HepG2 (cell line): ENCODE results near the gene PAK1. TPM values are rescaled to one million over a fixed set of nuclear protein-coding genes. Genes with fewer than 3 reads are reported as not detected.

ENCODE experiments used
- ATAC-seq: fragments of 200-7000 bp; cut with Tn5 transposase; 3 replicates; pipeline ENCODE4 v1.9.1; 2020; ENCODE audit warnings: mild to moderate bottlenecking, moderate library complexity
- BruUV-seq: library from RNA; stranded (reverse); fragments of 400-500 nt; replicated peaks from 2 replicates; lab custom pipeline; 2021; lab: Mats Ljungman, UMichigan
- CTCF ChIA-PET: fragments of 300-600 bp; formaldehyde crosslinking; extraction: SDS; loops from one replicate; lab custom pipeline; 2021; ENCODE audit warnings: low total read pairs, inconsistent platforms, low intra/inter-chr PET ratio; lab: Yijun Ruan, JAX
- POLR2A ChIA-PET: fragments of 350-600 bp; sonication (Branson Sonifier 250); formaldehyde crosslinking; loops from one replicate; lab custom pipeline; 2020; ENCODE audit warnings: antibody characterized with exemption, inconsistent platforms; lab: Yijun Ruan, JAX
- DNase-seq: peaks from one replicate; pipeline ENCODE4 v3.0.0-alpha.2; 2015; ENCODE audit warnings: low spot score
- FAIRE-seq: peaks from 3 replicates; lab custom pipeline; 2011; peaks lifted over from hg19 to GRCh38; lab: Jason Lieb, UNC
- H2AFZ ChIP-seq: one replicate; pipeline ENCODE4 v1.6.1; 2011; ENCODE audit warnings: low read length, inconsistent platforms
- H3K27ac ChIP-seq: fragments of 300-600 bp; 3 replicates; pipeline ENCODE4 v1.8.0; 2011; ENCODE audit warnings: mixed run types, mild to moderate bottlenecking, mixed read lengths, low read length, inconsistent platforms; ENCODE audit not compliant: insufficient read depth; ENCODE audit errors: extremely low read length
- H3K27me3 ChIP-seq, 2 experiments: fragments of 200-600 bp in 1 of 2; 2 replicates in 1 of 2; 3 replicates in 1 of 2; pipeline versions ENCODE4 v1.6.0 to v1.8.0; 2011; ENCODE audit warnings: low read length in 2 of 2, mild to moderate bottlenecking in 2 of 2, moderate library complexity in 2 of 2, inconsistent platforms in 1 of 2; ENCODE audit not compliant: insufficient read depth in 2 of 2, control insufficient read depth in 1 of 2
- H3K36me3 ChIP-seq, 2 experiments: fragments of 200-600 bp in 1 of 2; replicated peaks in 1 of 2; 2 replicates in 1 of 2; 3 replicates in 1 of 2; pipeline versions ENCODE4 v1.5.1 to v1.8.0; 2011; ENCODE audit warnings: low read length in 2 of 2, inconsistent platforms in 1 of 2; ENCODE audit not compliant: insufficient read depth in 2 of 2, control insufficient read depth in 1 of 2
- H3K4me1 ChIP-seq: 2 replicates; pipeline ENCODE4 v1.5.1; 2012; ENCODE audit warnings: low read length, inconsistent platforms; ENCODE audit not compliant: insufficient read depth
- H3K4me2 ChIP-seq: 2 replicates; pipeline ENCODE4 v1.6.0; 2011; ENCODE audit warnings: low read depth, low read length, inconsistent platforms
- H3K4me3 ChIP-seq, 3 experiments: fragments of 200-600 bp in 1 of 3; sonication (generic), shearing (Covaris generic) in 1 of 3; replicated peaks in 1 of 3; 2 replicates each; pipeline ENCODE4 v1.5.1; 2011 to 2016; ENCODE audit warnings: low read length in 3 of 3, inconsistent platforms in 2 of 3, low read depth in 2 of 3, mild to moderate bottlenecking in 2 of 3, control low read depth in 1 of 3, mixed read lengths in 1 of 3; ENCODE audit not compliant: insufficient read depth in 1 of 3
- H3K79me2 ChIP-seq: one replicate; pipeline ENCODE4 v1.6.1; 2011; ENCODE audit warnings: low read length, inconsistent platforms; ENCODE audit not compliant: insufficient read depth
- H3K9ac ChIP-seq: 2 replicates; pipeline ENCODE4 v1.6.0; 2011; ENCODE audit warnings: mild to moderate bottlenecking, low read depth, low read length, inconsistent platforms; ENCODE audit not compliant: insufficient read depth
- H3K9me3 ChIP-seq: 2 replicates; pipeline ENCODE4 v1.5.1; 2012; ENCODE audit warnings: mild to moderate bottlenecking, low read length
- H4K20me1 ChIP-seq: 2 replicates; pipeline ENCODE4 v1.6.0; 2011; ENCODE audit warnings: inconsistent platforms, mild to moderate bottlenecking, low read length, moderate library complexity; ENCODE audit not compliant: insufficient read depth
- BCL6 ChIP-seq: IDR thresholded peaks from 2 replicates; pipeline ENCODE4 v1.6.1; 2016; ENCODE audit warnings: missing genetic modification reagents, missing compliant biosample characterization
- DPF2 ChIP-seq: sonication (generic); formaldehyde crosslinking; IDR thresholded peaks from 2 replicates; pipeline ENCODE4 v1.4.0; 2020; ENCODE audit warnings: mild to moderate bottlenecking, low read depth, missing genetic modification reagents, borderline replicate concordance
- E2F2 ChIP-seq: sonication (generic); formaldehyde crosslinking; IDR thresholded peaks from 2 replicates; pipeline ENCODE4 v1.4.0; 2020; ENCODE audit warnings: missing genetic modification reagents, borderline replicate concordance
- MBD4 ChIP-seq: IDR thresholded peaks from 2 replicates; pipeline ENCODE4 v1.6.1; 2012; ENCODE audit warnings: low read length, inconsistent platforms, borderline replicate concordance
- NPAS2 ChIP-seq: sonication (generic); formaldehyde crosslinking; IDR thresholded peaks from 2 replicates; pipeline ENCODE4 v1.8.0; 2022; ENCODE audit warnings: mild to moderate bottlenecking, missing genetic modification reagents, borderline replicate concordance
- NR2C2 ChIP-seq: sonication (generic); formaldehyde crosslinking; IDR thresholded peaks from 2 replicates; pipeline ENCODE4 v1.4.0; 2020; ENCODE audit warnings: missing genetic modification reagents, mild to moderate bottlenecking, moderate library complexity, borderline replicate concordance
- SRSF9 ChIP-seq: fragments of 200-400 bp; formaldehyde crosslinking; IDR thresholded peaks from 2 replicates; pipeline ENCODE4 v1.6.1; 2018; ENCODE audit warnings: borderline replicate concordance, mild to moderate bottlenecking, low read depth, low read length; ENCODE audit not compliant: insufficient read depth, poor library complexity, severe bottlenecking
- ZFP37 ChIP-seq: sonication (generic); formaldehyde crosslinking; IDR thresholded peaks from 2 replicates; pipeline ENCODE4 v1.4.0; 2020; ENCODE audit warnings: missing genetic modification reagents, borderline replicate concordance
- ZFP41 ChIP-seq: sonication (generic); formaldehyde crosslinking; IDR thresholded peaks from 2 replicates; pipeline ENCODE4 v1.4.0; 2020; ENCODE audit warnings: mild to moderate bottlenecking, missing genetic modification reagents, borderline replicate concordance
- ZNF12 ChIP-seq: sonication (generic); formaldehyde crosslinking; IDR thresholded peaks from 2 replicates; pipeline ENCODE4 v1.5.0; 2020; ENCODE audit warnings: missing genetic modification reagents
- ZNF354B ChIP-seq: sonication (generic); formaldehyde crosslinking; IDR thresholded peaks from 2 replicates; pipeline ENCODE4 v1.8.0; 2022; ENCODE audit warnings: mild to moderate bottlenecking, missing genetic modification reagents
- ZNF512B ChIP-seq: sonication (generic); formaldehyde crosslinking; IDR thresholded peaks from 2 replicates; pipeline ENCODE4 v1.5.1; 2020; ENCODE audit warnings: missing genetic modification reagents, mild to moderate bottlenecking, borderline replicate concordance
- ZNF652 ChIP-seq: IDR thresholded peaks from 2 replicates; pipeline ENCODE4 v1.6.1; 2016; ENCODE audit warnings: low read depth, borderline replicate concordance
- ZNF879 ChIP-seq: sonication (generic); formaldehyde crosslinking; IDR thresholded peaks from 2 replicates; pipeline ENCODE4 v1.8.1; 2023; ENCODE audit warnings: missing genetic modification reagents
- WGBS: methylation state at CpG from one replicate; pipeline ENCODE4 v1.1.6; 2017; ENCODE audit warnings: low lambda C conversion rate; 5-methylcytosine and 5-hydroxymethylcytosine counted together
- in situ Hi-C: cut with HindIII; loops from 2 replicates; pipeline ENCODE4 v1.10.0; 2017; ENCODE audit warnings: low pct_unique_long_range_greater_than_20kb; ENCODE audit not compliant: extremely low pct_ligation_motif_present
- intact Hi-C: fragments of 100-400 bp; cut with micrococcal nuclease; formaldehyde crosslinking; loops from one replicate; pipeline ENCODE4 v1.10.0; 2022; ENCODE audit not compliant: unreplicated experiment
- polyA plus RNA-seq, 8 experiments: library from polyadenylated mRNA; depleted of rRNA in 3 of 8; stranded (reverse) in 7 of 8; unstranded in 1 of 8; fragments of >200 nt; fragmentation: Illumina TruSeq in 4 of 8; extraction: Trizol in 4 of 8; gene quantifications; 2 replicates each; pipeline versions ENCODE4 v1.2.1 to v1.2.3, GENCODE V29; 2011 to 2016; ENCODE audit warnings: low read depth in 4 of 8, missing spikeins in 1 of 8, mixed read lengths in 1 of 8; ENCODE audit not compliant: insufficient read depth in 1 of 8
- total RNA-seq, 5 experiments: library from RNA; depleted of rRNA; stranded (reverse); fragments of >200 nt; fragmentation: Illumina TruSeq; extraction: Trizol; gene quantifications; 2 replicates each; pipeline ENCODE4 v1.2.3, GENCODE V29; 2016; ENCODE audit warnings: low read depth in 1 of 5
- TF ChIP-seq, protein P1 (sequence below): sonication (generic); formaldehyde crosslinking; IDR thresholded peaks from 2 replicates; pipeline ENCODE4 v1.8.0; 2022; ENCODE audit warnings: mild to moderate bottlenecking, missing genetic modification reagents; ENCODE audit not compliant: insufficient replicate concordance
- TF ChIP-seq, protein P2 (sequence below): sonication (generic); formaldehyde crosslinking; IDR thresholded peaks from 2 replicates; pipeline ENCODE4 v1.9.0; 2021; ENCODE audit warnings: missing genetic modification reagents, mild to moderate bottlenecking, borderline replicate concordance

The PAK1 gene
- total and polyA plus RNA-seq, 2 of the 13 experiments (the other 11 are each of a cell fraction or from before 2014, with no cell fraction given), result 1.5 to 4.3 TPM

DNA sequence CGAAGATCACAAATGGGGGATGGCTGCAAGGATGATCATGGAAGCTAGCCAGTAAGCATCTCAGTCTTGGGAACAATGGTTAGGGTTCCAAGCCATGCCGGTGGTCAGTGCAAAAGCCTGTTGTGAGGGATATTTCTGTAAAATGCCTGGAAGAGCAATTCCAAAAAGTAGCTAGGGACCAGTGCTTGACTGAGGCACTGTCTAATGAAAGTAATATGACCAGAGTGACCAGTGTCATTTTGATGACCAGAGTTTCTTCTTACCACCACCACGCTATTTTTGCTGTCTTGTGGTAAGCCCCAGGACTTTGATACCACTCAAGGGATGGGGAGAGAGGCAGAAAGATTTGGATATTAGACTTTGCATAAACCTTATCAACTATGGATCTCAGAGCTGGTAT, 190.8 kb downstream of the PAK1 start:
- no peaks in the 10 kb centered on the region for H3K9me3 ChIP-seq
- CTCF ChIA-PET, result no interaction called here
- BruUV-seq, result no TSS peak

More for the DNA sequence above, 190.8 kb downstream of the PAK1 start:
- FAIRE-seq (no peak), DNase-seq (no peak), ATAC-seq (no peak)
- Histone ChIP-seq H3K27me3 (peaks cover 1 to 11% of the 10 kb centered on the region in 2 experiments; a peak in 1 of 5 replicates), H2AFZ (no peak overlapping the region), H3K9ac (no peak overlapping the region), H3K4me1 (no peaks in the 10 kb centered on the region), H3K4me2 (no peak overlapping the region), H3K27ac (no peak overlapping the region), H4K20me1 (no peaks in the 10 kb centered on the region), H3K36me3 (no peaks in the 10 kb centered on the region), H3K79me2 (no peaks in the 10 kb centered on the region), H3K4me3 (no peak overlapping the region)
- POLR2A ChIA-PET, result no interaction called here
- intact Hi-C loops, result no loop called here
- in situ Hi-C loops, result no loop called here
- TF ChIP-seq ZNF512B (CRISPR knock-in tag) (no peak), MBD4 (no peak), ZNF12 (CRISPR knock-in tag) (no peak), BCL6 (no peak), ZFP41 (no peak), NR2C2 (CRISPR knock-in tag) (no peak), ZNF354B (no peak), DPF2 (no peak), ZNF652 (CRISPR knock-in tag) (no peak), ZFP37 (CRISPR knock-in tag) (no peak), ZNF879 (CRISPR knock-in tag) (no peak), SRSF9 (no peak), E2F2 (CRISPR knock-in tag) (no peak), NPAS2 (no peak)
- TF ChIP-seq, protein P1, sequence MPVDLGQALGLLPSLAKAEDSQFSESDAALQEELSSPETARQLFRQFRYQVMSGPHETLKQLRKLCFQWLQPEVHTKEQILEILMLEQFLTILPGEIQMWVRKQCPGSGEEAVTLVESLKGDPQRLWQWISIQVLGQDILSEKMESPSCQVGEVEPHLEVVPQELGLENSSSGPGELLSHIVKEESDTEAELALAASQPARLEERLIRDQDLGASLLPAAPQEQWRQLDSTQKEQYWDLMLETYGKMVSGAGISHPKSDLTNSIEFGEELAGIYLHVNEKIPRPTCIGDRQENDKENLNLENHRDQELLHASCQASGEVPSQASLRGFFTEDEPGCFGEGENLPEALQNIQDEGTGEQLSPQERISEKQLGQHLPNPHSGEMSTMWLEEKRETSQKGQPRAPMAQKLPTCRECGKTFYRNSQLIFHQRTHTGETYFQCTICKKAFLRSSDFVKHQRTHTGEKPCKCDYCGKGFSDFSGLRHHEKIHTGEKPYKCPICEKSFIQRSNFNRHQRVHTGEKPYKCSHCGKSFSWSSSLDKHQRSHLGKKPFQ, result no peak
- TF ChIP-seq, protein P2, sequence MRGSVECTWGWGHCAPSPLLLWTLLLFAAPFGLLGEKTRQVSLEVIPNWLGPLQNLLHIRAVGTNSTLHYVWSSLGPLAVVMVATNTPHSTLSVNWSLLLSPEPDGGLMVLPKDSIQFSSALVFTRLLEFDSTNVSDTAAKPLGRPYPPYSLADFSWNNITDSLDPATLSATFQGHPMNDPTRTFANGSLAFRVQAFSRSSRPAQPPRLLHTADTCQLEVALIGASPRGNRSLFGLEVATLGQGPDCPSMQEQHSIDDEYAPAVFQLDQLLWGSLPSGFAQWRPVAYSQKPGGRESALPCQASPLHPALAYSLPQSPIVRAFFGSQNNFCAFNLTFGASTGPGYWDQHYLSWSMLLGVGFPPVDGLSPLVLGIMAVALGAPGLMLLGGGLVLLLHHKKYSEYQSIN (CRISPR knock-in tag), result no peak
- WGBS, result 40% methylated on average over 3 of the region's 3 CpGs
